GM19463 (cell line): ENCODE data around the gene DLL1.
"Not testable (repeated sequence)": the region's sequence is repeated elsewhere in the genome, so short reads cannot be mapped to it uniquely, and the experiment has no call there.

Source experiments
- ATAC-seq: cut with Tn5 transposase; IDR thresholded peaks from one replicate; pipeline ENCODE4 v1.9.1; 2021; ENCODE audit warnings: mild to moderate bottlenecking, moderate library complexity; ENCODE audit not compliant: unreplicated experiment

Gene DLL1

GRCh38 chr6:170290296-170291128 lies at the start of gene DLL1:
TSS of gene DLL1 (minus strand) at chr6:170291078. CDS start at chr6:170290139, 939 bp downstream.
- ATAC-seq: peak; percentile 22

- not testable (repeated sequence) for ATAC-seq
Measured at GRCh38 chr6:170335199-170335598, 44.3 kb upstream of the DLL1 start.

- ATAC-seq: no peak
Measured at GRCh38 chr6:170329321-170329720, 38.4 kb upstream of the DLL1 start.

GRCh38 chr6:170317718-170318117 lies 26.8 kb upstream of the DLL1 start:
- ATAC-seq: no peak

- ATAC-seq: no peak
Measured at GRCh38 chr6:170317076-170317475, 26.2 kb upstream of the DLL1 start.

- ATAC-seq: no peak
Measured at GRCh38 chr6:170316071-170316470, 25.2 kb upstream of the DLL1 start.

- no peak for ATAC-seq
Measured at GRCh38 chr6:170314983-170315382, 24.1 kb upstream of the DLL1 start.

- no peak for ATAC-seq
Measured at GRCh38 chr6:170313716-170314295, 22.9 kb upstream of the DLL1 start.

- no peak for ATAC-seq
Measured at GRCh38 chr6:170312876-170313275, 22.0 kb upstream of the DLL1 start.

- no peak for ATAC-seq
Measured at GRCh38 chr6:170311696-170312095, 20.8 kb upstream of the DLL1 start.

GRCh38 chr6:170308761-170309160 lies 17.9 kb upstream of the DLL1 start:
- ATAC-seq: no peak

GRCh38 chr6:170307080-170307545 lies 16.2 kb upstream of the DLL1 start:
- no peak for ATAC-seq

- ATAC-seq: peak; percentile 96
Measured at GRCh38 chr6:170306324-170307079, 15.6 kb upstream of the DLL1 start, which contains the start of gene FAM120B. TSS of gene FAM120B (plus strand) at chr6:170306758. CDS start at chr6:170317391, 10,633 bp downstream.

GRCh38 chr6:170305805-170306323 lies 15.0 kb upstream of the DLL1 start:
- ATAC-seq: no peak

GRCh38 chr6:170301184-170301583 lies 10.3 kb upstream of the DLL1 start:
- ATAC-seq: no peak

GRCh38 chr6:170298688-170299087 lies 7.8 kb upstream of the DLL1 start:
- no peak for ATAC-seq

- no peak for ATAC-seq
Measured at GRCh38 chr6:170297576-170298330, 6.9 kb upstream of the DLL1 start.

- no peak for ATAC-seq
Measured at GRCh38 chr6:170296746-170297575, 6.1 kb upstream of the DLL1 start.

GRCh38 chr6:170296423-170296745 lies 5.5 kb upstream of the DLL1 start:
- ATAC-seq: no peak
